DOHH2 (cell line): ENCODE results near the gene TMCO4.

Experiments used
- EZH2phosphoT487 ChIP-seq: fragments of 200-600 bp; sonication (generic); IDR thresholded peaks from 2 replicates; pipeline ENCODE4 v1.6.1; 2017; ENCODE audit warnings: borderline replicate concordance, mild to moderate bottlenecking, antibody characterized with exemption, low read length, moderate library complexity, mixed read lengths
- TF ChIP-seq, protein P1 (sequence below): fragments of 200-600 bp; sonication (generic); IDR thresholded peaks from one replicate; pipeline ENCODE4 v1.5.1; 2014; ENCODE audit warnings: antibody characterized with exemption, mild to moderate bottlenecking, low read depth, low read length; ENCODE audit not compliant: poor library complexity, severe bottlenecking

GRCh38 chr1:19720973-19721372, 78.7 kb downstream of the TMCO4 start:
- TF ChIP-seq, protein P1, sequence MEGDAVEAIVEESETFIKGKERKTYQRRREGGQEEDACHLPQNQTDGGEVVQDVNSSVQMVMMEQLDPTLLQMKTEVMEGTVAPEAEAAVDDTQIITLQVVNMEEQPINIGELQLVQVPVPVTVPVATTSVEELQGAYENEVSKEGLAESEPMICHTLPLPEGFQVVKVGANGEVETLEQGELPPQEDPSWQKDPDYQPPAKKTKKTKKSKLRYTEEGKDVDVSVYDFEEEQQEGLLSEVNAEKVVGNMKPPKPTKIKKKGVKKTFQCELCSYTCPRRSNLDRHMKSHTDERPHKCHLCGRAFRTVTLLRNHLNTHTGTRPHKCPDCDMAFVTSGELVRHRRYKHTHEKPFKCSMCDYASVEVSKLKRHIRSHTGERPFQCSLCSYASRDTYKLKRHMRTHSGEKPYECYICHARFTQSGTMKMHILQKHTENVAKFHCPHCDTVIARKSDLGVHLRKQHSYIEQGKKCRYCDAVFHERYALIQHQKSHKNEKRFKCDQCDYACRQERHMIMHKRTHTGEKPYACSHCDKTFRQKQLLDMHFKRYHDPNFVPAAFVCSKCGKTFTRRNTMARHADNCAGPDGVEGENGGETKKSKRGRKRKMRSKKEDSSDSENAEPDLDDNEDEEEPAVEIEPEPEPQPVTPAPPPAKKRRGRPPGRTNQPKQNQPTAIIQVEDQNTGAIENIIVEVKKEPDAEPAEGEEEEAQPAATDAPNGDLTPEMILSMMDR: no peak
- no peak for TF ChIP-seq EZH2phosphoT487
